Gastroesophageal sphincter (tissue), 3 donors: ENCODE data around the gene B4GALNT3.

Source experiments
- CTCF ChIP-seq, 4 experiments: fragments of 200-600 bp in 2 of 4; fragments of 450-650 bp in 2 of 4; sonication (generic) in 1 of 4; IDR thresholded peaks; one replicate each; pipeline ENCODE4 v1.5.1; 2017 to 2019; ENCODE audit warnings: antibody characterized with exemption in 4 of 4, mild to moderate bottlenecking in 2 of 4, moderate library complexity in 2 of 4
- POLR2A ChIP-seq, 2 donors: fragments of 450-650 bp; IDR thresholded peaks; one replicate each; pipeline ENCODE4 v1.6.1; 2017; ENCODE audit warnings: antibody characterized with exemption in 2 of 2, mild to moderate bottlenecking in 2 of 2, moderate library complexity in 1 of 2

- TF ChIP-seq CTCF (IDR thresholded peaks at IDR 0.05) (no peak), POLR2A (IDR thresholded peaks at IDR 0.05) (no peak)
Measured at GRCh38 chr12:546265-546919, 86.7 kb downstream of the B4GALNT3 start.
